ENCODE measurements around the gene PM20D1.
A peak's percentile ranks its signal among the peaks of the same experiment; 100 is the strongest.

PM20D1 gene

GRCh38 chr1:205792961-205793673 lies 56.8 kb downstream of the PM20D1 start:
- TF ChIP-seq CTCF (IDR thresholded peaks at IDR 0.05; ENCODE audit: insufficient read depth, low read depth, low read length, missing control alignments) = no peak
- DNase-seq (ENCODE audit: low read depth) = no peak
- H3K4me3 ChIP-seq (ENCODE audit: low read length) = no peak overlapping the region

- DNase-seq (ENCODE audit: low read depth) = no peak
- H3K4me3 ChIP-seq (ENCODE audit: low read length) = no peak overlapping the region
- TF ChIP-seq CTCF (IDR thresholded peaks at IDR 0.05; ENCODE audit: insufficient read depth, low read depth, low read length, missing control alignments) = no peak
Measured at GRCh38 chr1:205792481-205792881, 57.5 kb downstream of the PM20D1 start.

- H3K4me3 ChIP-seq (ENCODE audit: low read length) = no peak overlapping the region
- peak; percentile 67 for DNase-seq (ENCODE audit: low read depth)
- peak; percentile 91 for TF ChIP-seq CTCF (IDR thresholded peaks at IDR 0.05; ENCODE audit: insufficient read depth, low read depth, low read length, missing control alignments)
Measured at GRCh38 chr1:205791568-205792180, 58.3 kb downstream of the PM20D1 start.

- no peak for TF ChIP-seq CTCF (IDR thresholded peaks at IDR 0.05; ENCODE audit: insufficient read depth, low read depth, low read length, missing control alignments)
- no peak overlapping the region for H3K4me3 ChIP-seq (ENCODE audit: low read length)
- DNase-seq (ENCODE audit: low read depth) = no peak
Measured at GRCh38 chr1:205787287-205787916, 62.5 kb downstream of the PM20D1 start.

- H3K4me3 ChIP-seq (ENCODE audit: low read length) = no peak overlapping the region
- TF ChIP-seq CTCF (IDR thresholded peaks at IDR 0.05; ENCODE audit: insufficient read depth, low read depth, low read length, missing control alignments) = no peak
- DNase-seq (ENCODE audit: low read depth) = no peak
Measured at GRCh38 chr1:205786601-205787000, 63.3 kb downstream of the PM20D1 start.

GRCh38 chr1:205785446-205785845 lies 64.5 kb downstream of the PM20D1 start:
- TF ChIP-seq CTCF (IDR thresholded peaks at IDR 0.05; ENCODE audit: insufficient read depth, low read depth, low read length, missing control alignments) = no peak
- no peak overlapping the region for H3K4me3 ChIP-seq (ENCODE audit: low read length)
- DNase-seq (ENCODE audit: low read depth) = no peak
